IMR-90 (cell line): ENCODE data around the gene HOXC12. TPM values are rescaled to one million over a fixed set of nuclear protein-coding genes. Genes with fewer than 3 reads are reported as not detected.

ENCODE experiments used
- ATAC-seq: fragments of 200-7000 bp; cut with Tn5 transposase; 2 replicates; pipeline ENCODE4 v1.9.1; 2020; ENCODE audit warnings: low read depth, mild to moderate bottlenecking, moderate library complexity
- BruUV-seq: library from RNA; stranded (reverse); fragments of 400-500 nt; replicated peaks from 2 replicates; lab custom pipeline; 2021; lab: Mats Ljungman, UMichigan
- CTCF ChIA-PET: fragments of 300-600 bp; formaldehyde crosslinking; extraction: SDS; loops from one replicate; lab custom pipeline; 2021; ENCODE audit warnings: antibody characterized with exemption; lab: Yijun Ruan, JAX
- POLR2A ChIA-PET: fragments of 300-600 bp; sonication (Branson Sonifier 250); formaldehyde crosslinking; loops from one replicate; lab custom pipeline; 2022; ENCODE audit warnings: antibody characterized with exemption; ENCODE audit not compliant: unreplicated experiment; lab: Charles Lee
- DNase-seq: peaks from one replicate; pipeline ENCODE4 v3.0.0; 2013
- H2AFZ ChIP-seq: replicated peaks from 2 replicates; pipeline ENCODE3; 2013; ENCODE audit warnings: low read length, mild to moderate bottlenecking; ENCODE audit not compliant: poor library complexity
- H2AK5ac ChIP-seq: 2 replicates; pipeline ENCODE4 v1.6.1; 2013; ENCODE audit warnings: low read depth, low read length, inconsistent platforms
- H2AK9ac ChIP-seq: replicated peaks from 2 replicates; pipeline ENCODE3; 2013; ENCODE audit warnings: mild to moderate bottlenecking, low read depth, low read length, moderate library complexity; ENCODE audit not compliant: poor library complexity
- H2BK120ac ChIP-seq: 2 replicates; pipeline ENCODE4 v1.6.1; 2013; ENCODE audit warnings: low read depth, low read length, inconsistent platforms
- H2BK15ac ChIP-seq: 3 replicates; pipeline ENCODE4 v1.6.1; 2013; ENCODE audit warnings: low read depth, low read length, inconsistent platforms
- H2BK20ac ChIP-seq: 2 replicates; pipeline ENCODE4 v1.6.1; 2013; ENCODE audit warnings: low read depth, mild to moderate bottlenecking, inconsistent platforms, low read length, moderate library complexity
- H2BK5ac ChIP-seq: 2 replicates; pipeline ENCODE4 v1.6.1; 2013; ENCODE audit warnings: mild to moderate bottlenecking, low read depth, low read length, inconsistent platforms; ENCODE audit not compliant: poor library complexity, severe bottlenecking
- H3K14ac ChIP-seq: replicated peaks from 2 replicates; pipeline ENCODE4 v1.6.1; 2013; ENCODE audit warnings: low read depth, low read length, inconsistent platforms
- H3K18ac ChIP-seq: 2 replicates; pipeline ENCODE4 v1.6.1; 2013; ENCODE audit warnings: low read depth, low read length, control low read depth
- H3K23ac ChIP-seq: 2 replicates; pipeline ENCODE4 v1.6.1; 2013; ENCODE audit warnings: low read depth, low read length, inconsistent platforms
- H3K27ac ChIP-seq: 2 replicates; pipeline ENCODE4 v1.5.1; 2013; ENCODE audit warnings: mild to moderate bottlenecking, control low read depth, low read length; ENCODE audit not compliant: insufficient read depth
- H3K27me3 ChIP-seq: 2 replicates; pipeline ENCODE4 v1.6.1; 2013; ENCODE audit warnings: low read length; ENCODE audit not compliant: control insufficient read depth, insufficient read depth
- H3K36me3 ChIP-seq: 2 replicates; pipeline ENCODE4 v1.6.1; 2013; ENCODE audit warnings: low read length, mixed read lengths; ENCODE audit not compliant: control insufficient read depth, insufficient read depth
- H3K4ac ChIP-seq: 2 replicates; pipeline ENCODE4 v1.6.1; 2013; ENCODE audit warnings: low read depth, low read length, inconsistent platforms
- H3K4me1 ChIP-seq: 2 replicates; pipeline ENCODE4 v1.6.1; 2013; ENCODE audit warnings: low read length, mixed read lengths; ENCODE audit not compliant: control insufficient read depth, insufficient read depth
- H3K4me2 ChIP-seq: 2 replicates; pipeline ENCODE4 v1.6.1; 2013; ENCODE audit warnings: low read depth, mild to moderate bottlenecking, control low read depth, low read length, moderate library complexity
- H3K4me3 ChIP-seq: 2 replicates; pipeline ENCODE4 v1.5.1; 2013; ENCODE audit warnings: low read depth, mild to moderate bottlenecking, control low read depth, low read length, moderate library complexity; ENCODE audit not compliant: insufficient read depth
- H3K56ac ChIP-seq: 2 replicates; pipeline ENCODE4 v1.6.1; 2013; ENCODE audit warnings: low read length, inconsistent platforms; ENCODE audit not compliant: insufficient read depth; ENCODE audit errors: extremely low read depth
- H3K79me1 ChIP-seq, 2 experiments: 2 replicates each; pipeline ENCODE4 v1.6.1; 2013; ENCODE audit warnings: low read length in 2 of 2, inconsistent platforms in 1 of 2, low read depth in 1 of 2
- H3K9ac ChIP-seq: 2 replicates; pipeline ENCODE4 v1.6.1; 2013; ENCODE audit warnings: low read depth, low read length, control low read depth
- H3K9me1 ChIP-seq: 2 replicates; pipeline ENCODE4 v1.6.1; 2013; ENCODE audit warnings: low read length, inconsistent platforms; ENCODE audit not compliant: insufficient read depth
- H3K9me3 ChIP-seq: 2 replicates; pipeline ENCODE4 v1.6.1; 2013; ENCODE audit warnings: low read length; ENCODE audit not compliant: control insufficient read depth, insufficient read depth
- H4K20me1 ChIP-seq: 2 replicates; pipeline ENCODE4 v1.6.1; 2013; ENCODE audit warnings: low read length, inconsistent platforms; ENCODE audit not compliant: insufficient read depth
- H4K5ac ChIP-seq: 2 replicates; pipeline ENCODE4 v1.6.1; 2013; ENCODE audit warnings: mild to moderate bottlenecking, low read depth, low read length, control low read depth
- H4K8ac ChIP-seq, 2 experiments: 2 replicates each; pipeline ENCODE4 v1.6.1; 2013; ENCODE audit warnings: low read depth in 2 of 2, low read length in 2 of 2, control low read depth in 1 of 2, inconsistent platforms in 1 of 2
- H4K91ac ChIP-seq: 2 replicates; pipeline ENCODE4 v1.6.1; 2013; ENCODE audit warnings: low read depth, low read length, inconsistent platforms; ENCODE audit not compliant: insufficient read depth
- BHLHE40 ChIP-seq: fragments of 150-350 bp; IDR thresholded peaks from 2 replicates; pipeline ENCODE4 v1.6.1; 2016; ENCODE audit warnings: mild to moderate bottlenecking, low read depth, low read length
- CEBPB ChIP-seq: IDR thresholded peaks from 2 replicates; pipeline ENCODE4 v1.6.1; 2012; ENCODE audit warnings: low read depth, low read length, improper control_type of control experiment
- CHD1 ChIP-seq: IDR thresholded peaks from 2 replicates; pipeline ENCODE4 v1.6.1; 2012; ENCODE audit warnings: low read depth, low read length, improper control_type of control experiment
- FOS ChIP-seq: fragments of 150-350 bp; IDR thresholded peaks from 2 replicates; pipeline ENCODE4 v1.6.1; 2016; ENCODE audit warnings: low read depth, low read length
- MAFK ChIP-seq: IDR thresholded peaks from 2 replicates; pipeline ENCODE4 v1.6.1; 2012; ENCODE audit warnings: low read depth, low read length, improper control_type of control experiment
- MAZ ChIP-seq: IDR thresholded peaks from 2 replicates; pipeline ENCODE4 v1.6.1; 2012; ENCODE audit warnings: low read depth, mild to moderate bottlenecking, low read length, improper control_type of control experiment, moderate library complexity, borderline replicate concordance
- POLR2A ChIP-seq: IDR thresholded peaks from 2 replicates; pipeline ENCODE4 v1.6.1; 2012; ENCODE audit warnings: mild to moderate bottlenecking, low read depth, low read length
- RCOR1 ChIP-seq: IDR thresholded peaks from 2 replicates; pipeline ENCODE4 v1.6.1; 2012; ENCODE audit warnings: mild to moderate bottlenecking, low read length, improper control_type of control experiment; ENCODE audit not compliant: insufficient replicate concordance
- SMC3 ChIP-seq: fragments of 150-350 bp; IDR thresholded peaks from 2 replicates; pipeline ENCODE4 v1.6.1; 2016; ENCODE audit warnings: low read depth, mild to moderate bottlenecking, antibody characterized with exemption, low read length, moderate library complexity
- USF2 ChIP-seq: fragments of 150-350 bp; IDR thresholded peaks from 2 replicates; pipeline ENCODE4 v1.6.1; 2017; ENCODE audit warnings: mild to moderate bottlenecking, antibody characterized with exemption, low read length, low read depth
- WGBS, 2 experiments: methylation state at CpG; one replicate each; pipeline versions ENCODE4 v1.1.5 to v1.1.7; 2013; ENCODE audit warnings: missing lambda C conversion rate in 2 of 2; ENCODE audit not compliant: insufficient read length in 1 of 2; ENCODE audit errors: extremely low coverage in 2 of 2; 5-methylcytosine and 5-hydroxymethylcytosine counted together
- dilution Hi-C: fragments of 300-500 bp; cut with HindIII; formaldehyde crosslinking; loops from one replicate; pipeline ENCODE4 v1.14.3; 2018; ENCODE audit warnings: low sequenced_read_pairs; ENCODE audit not compliant: unreplicated experiment
- in situ Hi-C: fragments of 300-500 bp; cut with MboI; formaldehyde crosslinking; loops from 3 replicates; pipeline ENCODE4 v1.14.3; 2019; ENCODE audit warnings: low sequenced_read_pairs, inconsistent platforms, mixed read lengths
- intact Hi-C: fragments of 100-400 bp; cut with micrococcal nuclease; formaldehyde crosslinking; loops from 2 replicates; pipeline ENCODE4 v1.10.0; 2022
- polyA plus RNA-seq, 3 experiments: library from polyadenylated mRNA; depleted of rRNA; stranded (reverse); fragments of >200 nt; gene quantifications; 2 replicates each; pipeline ENCODE4 v1.2.3, GENCODE V29; 2012; ENCODE audit warnings: low replicate concordance in 1 of 3
- total RNA-seq: library from RNA; depleted of rRNA; stranded (reverse); fragments of >200 nt; gene quantifications from 2 replicates; pipeline ENCODE4 v1.2.3, GENCODE V29; 2012
- TF ChIP-seq, protein P1 (sequence below): conservative IDR thresholded peaks from 2 replicates; pipeline ENCODE4 v1.5.1; 2012; ENCODE audit warnings: mild to moderate bottlenecking, low read depth, low read length, improper control_type of control experiment

HOXC12 gene
- total and polyA plus RNA-seq, 2 of the 4 experiments (the other 2 are of a cell fraction) = not detected

- Histone ChIP-seq H2AK5ac (no peak overlapping the region), H3K79me1 (no peaks in the 10 kb centered on the region), H3K23ac (no peak overlapping the region), H4K20me1 (peaks cover 2% of the 10 kb centered on the region; the same call in 1 of the 2 replicates), H3K4me2 (no peak overlapping the region), H4K91ac (no peak overlapping the region), H2BK15ac (no peak overlapping the region), H3K14ac (no peak overlapping the region), H3K27ac (no peak overlapping the region), H4K8ac (no peak overlapping the region), H3K9ac (no peak overlapping the region), H3K9me1 (no peaks in the 10 kb centered on the region), H2BK120ac (no peak overlapping the region), H2BK20ac (no peak overlapping the region), H2AFZ (no peak overlapping the region), H3K18ac (no peak overlapping the region), H3K4ac (no peak overlapping the region), H3K56ac (no peak overlapping the region), H4K5ac (no peak overlapping the region), H3K4me3 (no peak overlapping the region), H2BK5ac (no peak overlapping the region), H3K9me3 (peaks cover 7% of the 10 kb centered on the region), H2AK9ac (no peak overlapping the region), H3K36me3 (no peaks in the 10 kb centered on the region), H3K4me1 (peaks cover 2% of the 10 kb centered on the region; the same call in 1 of the 2 replicates), H3K27me3 (peaks cover 95% of the 10 kb centered on the region)
- ATAC-seq = no peak
- no peak for TF ChIP-seq SMC3
- TF ChIP-seq MAFK = no peak
- TF ChIP-seq, protein P1, sequence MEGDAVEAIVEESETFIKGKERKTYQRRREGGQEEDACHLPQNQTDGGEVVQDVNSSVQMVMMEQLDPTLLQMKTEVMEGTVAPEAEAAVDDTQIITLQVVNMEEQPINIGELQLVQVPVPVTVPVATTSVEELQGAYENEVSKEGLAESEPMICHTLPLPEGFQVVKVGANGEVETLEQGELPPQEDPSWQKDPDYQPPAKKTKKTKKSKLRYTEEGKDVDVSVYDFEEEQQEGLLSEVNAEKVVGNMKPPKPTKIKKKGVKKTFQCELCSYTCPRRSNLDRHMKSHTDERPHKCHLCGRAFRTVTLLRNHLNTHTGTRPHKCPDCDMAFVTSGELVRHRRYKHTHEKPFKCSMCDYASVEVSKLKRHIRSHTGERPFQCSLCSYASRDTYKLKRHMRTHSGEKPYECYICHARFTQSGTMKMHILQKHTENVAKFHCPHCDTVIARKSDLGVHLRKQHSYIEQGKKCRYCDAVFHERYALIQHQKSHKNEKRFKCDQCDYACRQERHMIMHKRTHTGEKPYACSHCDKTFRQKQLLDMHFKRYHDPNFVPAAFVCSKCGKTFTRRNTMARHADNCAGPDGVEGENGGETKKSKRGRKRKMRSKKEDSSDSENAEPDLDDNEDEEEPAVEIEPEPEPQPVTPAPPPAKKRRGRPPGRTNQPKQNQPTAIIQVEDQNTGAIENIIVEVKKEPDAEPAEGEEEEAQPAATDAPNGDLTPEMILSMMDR = no peak
- no peak for TF ChIP-seq FOS
- no peak for TF ChIP-seq POLR2A
- no peak for TF ChIP-seq RCOR1
- TF ChIP-seq CHD1 = no peak
- TF ChIP-seq USF2 = no peak
- TF ChIP-seq BHLHE40 = no peak
- no peak for TF ChIP-seq CEBPB
- TF ChIP-seq MAZ = no peak
- no peak for DNase-seq
- ChIA-PET CTCF (interaction anchor here (0.7 kb wide), 2 partner anchors 21 to 144 kb away, joined by 3 read pairs; no protein-coding TSS in a partner anchor), POLR2A (interaction anchor here (0.5 kb wide), 1 partner anchor 325 kb away, joined by 4 read pairs; no protein-coding TSS in a partner anchor)
- dilution Hi-C loops = no loop called here
- BruUV-seq = no TSS peak
- intact Hi-C loops = no loop called here
- in situ Hi-C loops = no loop called here
- no CpG with 5 or more reads among the region's 15 CpGs for whole genome bisulfite sequencing, 2 experiments
Observed at GRCh38 chr12:53978477-53979356, 24.0 kb downstream of the HOXC12 start.
